Activated CD4-positive, alpha-beta T cell treated with anti-CD3 and anti-CD28 coated beads, Interleukin-2, amount 10 ng/mL, durations not matched to agents 7 days and 5 days (primary cell): Measurements from ENCODE around the gene EDEM1. TPM values are rescaled to one million over a fixed set of nuclear protein-coding genes. Genes with fewer than 3 reads are reported as not detected.

Experiments
- CTCF ChIA-PET: fragments of 350-600 bp; sonication (Branson Sonifier 250); formaldehyde crosslinking; loops from one replicate; lab custom pipeline; 2021; ENCODE audit warnings: antibody characterized with exemption; lab: Charles Lee
- POLR2A ChIA-PET: fragments of 350-600 bp; sonication (Branson Sonifier 250); formaldehyde crosslinking; loops from one replicate; lab custom pipeline; 2021; ENCODE audit warnings: antibody characterized with exemption; lab: Charles Lee
- DNase-seq: peaks from one replicate; pipeline ENCODE4 v3.0.0-alpha.2; 2020
- H3K27ac Mint-ChIP-seq: one replicate; pipeline ENCODE4 v1.8.0; 2021; ENCODE audit warnings: mild to moderate bottlenecking, moderate library complexity, mixed read lengths
- H3K27me3 Mint-ChIP-seq: one replicate; pipeline ENCODE4 v1.8.0; 2021; ENCODE audit warnings: mixed read lengths
- H3K36me3 Mint-ChIP-seq: one replicate; pipeline ENCODE4 v1.8.0; 2021; ENCODE audit warnings: low read depth, mixed read lengths
- H3K4me1 Mint-ChIP-seq: one replicate; pipeline ENCODE4 v1.8.0; 2021; ENCODE audit warnings: mixed read lengths
- H3K4me3 Mint-ChIP-seq: one replicate; pipeline ENCODE4 v1.8.0; 2021; ENCODE audit warnings: mild to moderate bottlenecking, moderate library complexity, mixed read lengths
- H3K9me3 Mint-ChIP-seq: one replicate; pipeline ENCODE4 v1.8.0; 2021; ENCODE audit warnings: mixed read lengths
- total RNA-seq, 2 experiments: library from RNA; stranded (reverse); gene quantifications; one replicate each; pipeline ENCODE4 v1.2.3, GENCODE V29; 2021

The EDEM1 gene
- total RNA-seq, 2 experiments from 2014 or later: 80.1 to 94.1 TPM

DNA sequence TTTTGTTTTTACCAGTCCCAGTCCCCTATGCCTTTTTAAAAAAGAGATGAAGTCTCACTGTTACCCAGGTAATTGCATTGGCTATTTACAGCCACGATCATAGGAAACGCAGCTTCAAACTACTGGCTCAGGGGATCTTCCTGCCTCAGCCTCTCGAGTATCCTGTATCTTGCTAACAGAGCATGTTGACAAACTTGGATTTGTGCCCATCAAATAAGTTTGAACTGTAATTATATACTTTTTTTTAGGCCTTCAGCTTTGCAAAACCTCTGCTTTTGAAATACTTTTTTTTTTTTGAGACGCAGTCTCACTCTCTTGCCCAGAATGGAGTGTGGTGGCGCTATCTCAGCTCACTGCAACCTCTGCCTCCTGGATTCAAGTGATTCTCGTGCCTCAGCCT, 3.0 kb upstream of the EDEM1 start:
- DNase-seq: no peak
- peaks cover 34% of the 10 kb centered on the region for H3K36me3 Mint-ChIP-seq
- ChIA-PET CTCF (interaction anchor here (0.6 kb wide), 1 partner anchor 784 kb away, joined by 4 read pairs; no protein-coding TSS in a partner anchor), POLR2A (no interaction called here)
- H3K4me3 Mint-ChIP-seq: no peak overlapping the region
- H3K27ac Mint-ChIP-seq: no peak overlapping the region
- H3K27me3 Mint-ChIP-seq: no peaks in the 10 kb centered on the region
- peaks cover 33% of the 10 kb centered on the region for H3K4me1 Mint-ChIP-seq
- no peaks in the 10 kb centered on the region for H3K9me3 Mint-ChIP-seq

DNA sequence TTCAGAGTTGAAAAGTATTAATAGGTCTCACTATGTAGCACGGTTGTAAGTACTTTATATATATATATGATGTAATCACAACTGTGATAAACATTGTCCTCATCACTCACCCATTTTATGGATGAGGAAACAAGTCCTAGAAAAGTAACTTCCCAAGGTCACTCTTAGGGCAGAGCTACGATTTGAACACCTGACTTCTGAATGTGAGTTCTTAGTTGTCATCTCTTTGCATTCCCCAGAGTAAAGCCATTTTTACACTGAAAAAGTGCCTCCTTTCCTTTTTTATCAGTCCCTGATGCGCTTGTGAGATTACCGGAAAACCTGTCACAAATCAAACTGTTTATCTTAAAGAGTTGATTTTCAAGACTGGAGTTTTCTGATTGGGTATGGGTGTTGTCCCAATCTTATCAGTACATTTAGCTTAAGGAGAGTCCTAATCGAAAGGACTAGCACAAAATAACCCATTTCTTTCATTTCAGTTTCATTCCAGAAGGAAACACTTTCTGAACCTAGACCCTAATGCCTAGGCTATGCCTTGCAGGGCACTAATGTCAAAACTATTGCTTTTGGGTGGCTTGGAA, 2.3 kb upstream of the EDEM1 start:
- no peak for DNase-seq
- Mint-ChIP-seq H3K4me1 (peaks cover 35% of the 10 kb centered on the region), H3K27ac (no peak overlapping the region), H3K4me3 (no peak overlapping the region), H3K36me3 (peaks cover 35% of the 10 kb centered on the region), H3K9me3 (no peaks in the 10 kb centered on the region), H3K27me3 (no peaks in the 10 kb centered on the region)
- ChIA-PET CTCF (interaction anchor here (1.2 to 1.6 kb wide), 3 partner anchors 8 to 11 kb away, joined by 4 to 6 read pairs (median 5); no protein-coding TSS in a partner anchor), POLR2A (interaction anchor here (2.1 kb wide), 1 partner anchor 12 kb away, joined by 11 read pairs; no protein-coding TSS in a partner anchor)

DNA sequence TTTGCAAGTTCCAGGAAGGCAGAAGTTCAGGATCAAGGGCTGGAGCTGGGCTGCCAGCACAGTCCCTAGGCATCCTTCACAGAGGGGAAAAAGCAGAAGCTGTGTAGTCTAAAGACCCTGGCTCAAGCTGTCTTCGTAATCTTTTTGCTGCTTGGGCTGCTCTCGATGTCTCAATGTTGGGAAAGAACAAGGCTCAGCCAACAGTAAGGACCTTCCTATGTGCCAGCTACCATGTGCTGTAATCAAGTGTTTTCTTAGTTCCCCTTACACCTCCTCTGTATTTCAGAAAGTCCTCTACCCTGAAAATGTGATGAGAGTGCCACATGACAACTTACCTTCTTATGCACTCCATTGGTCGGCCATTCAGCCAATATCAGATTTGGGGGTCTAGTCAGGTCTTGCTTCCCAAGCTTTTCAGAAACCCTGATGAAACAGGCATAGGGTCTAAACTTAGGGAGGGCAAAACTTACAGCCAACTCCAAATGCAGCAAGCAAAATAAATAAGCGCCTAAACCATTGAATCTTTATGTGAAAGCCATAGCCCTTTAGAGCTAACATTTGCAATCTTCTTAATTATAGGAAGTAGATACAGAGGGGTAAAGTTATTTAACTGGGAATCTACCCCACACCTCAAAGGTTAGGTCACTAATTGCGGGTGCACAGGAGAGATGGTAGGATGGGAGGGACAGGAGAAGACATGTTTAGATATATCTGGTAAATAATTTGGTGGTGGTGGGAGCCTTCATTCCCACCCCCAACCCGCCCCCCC, 1.2 kb upstream of the EDEM1 start:
- Mint-ChIP-seq H3K27ac (peak overlapping the region; percentile 33), H3K4me3 (peak overlapping the region; percentile 93), H3K36me3 (peaks cover 32% of the 10 kb centered on the region), H3K27me3 (no peaks in the 10 kb centered on the region), H3K9me3 (no peaks in the 10 kb centered on the region), H3K4me1 (peaks cover 35% of the 10 kb centered on the region)
- CTCF ChIA-PET: interaction anchor here (1.2 to 1.6 kb wide), 4 partner anchors 8 to 65 kb away, joined by 3 to 6 read pairs (median 4); partner anchors contain the start of gene ARL8B
- no peak for DNase-seq
- POLR2A ChIA-PET: interaction anchor here (2.1 kb wide), 1 partner anchor 11 kb away, joined by 11 read pairs; no protein-coding TSS in a partner anchor

DNA sequence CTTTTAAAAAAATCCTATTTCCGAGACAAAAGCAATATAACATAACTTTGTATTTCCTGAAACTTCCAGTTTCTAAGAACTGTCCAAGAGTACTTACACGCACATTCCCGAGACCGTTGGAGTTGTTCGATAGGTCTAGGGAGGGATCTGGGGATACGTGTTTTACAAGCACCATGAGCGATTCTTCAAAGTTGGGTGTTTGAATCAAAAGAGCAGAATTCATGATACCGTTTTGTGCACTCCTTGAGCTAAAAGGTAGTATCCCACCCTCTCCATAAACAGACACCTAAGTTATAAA, 700 bp upstream of the EDEM1 start:
- no peak for DNase-seq
- H3K27me3 Mint-ChIP-seq: no peaks in the 10 kb centered on the region
- peaks cover 37% of the 10 kb centered on the region for H3K36me3 Mint-ChIP-seq
- ChIA-PET CTCF (interaction anchor here (1.4 to 1.6 kb wide), 2 partner anchors 10 to 65 kb away, joined by 3 to 6 read pairs; partner anchors contain the start of gene ARL8B), POLR2A (interaction anchor here (2.1 kb wide), 1 partner anchor 11 kb away, joined by 11 read pairs; no protein-coding TSS in a partner anchor)
- H3K27ac Mint-ChIP-seq: peak overlapping the region; percentile 97
- H3K9me3 Mint-ChIP-seq: no peaks in the 10 kb centered on the region
- H3K4me3 Mint-ChIP-seq: peak overlapping the region; percentile 93
- peaks cover 35% of the 10 kb centered on the region for H3K4me1 Mint-ChIP-seq

DNA sequence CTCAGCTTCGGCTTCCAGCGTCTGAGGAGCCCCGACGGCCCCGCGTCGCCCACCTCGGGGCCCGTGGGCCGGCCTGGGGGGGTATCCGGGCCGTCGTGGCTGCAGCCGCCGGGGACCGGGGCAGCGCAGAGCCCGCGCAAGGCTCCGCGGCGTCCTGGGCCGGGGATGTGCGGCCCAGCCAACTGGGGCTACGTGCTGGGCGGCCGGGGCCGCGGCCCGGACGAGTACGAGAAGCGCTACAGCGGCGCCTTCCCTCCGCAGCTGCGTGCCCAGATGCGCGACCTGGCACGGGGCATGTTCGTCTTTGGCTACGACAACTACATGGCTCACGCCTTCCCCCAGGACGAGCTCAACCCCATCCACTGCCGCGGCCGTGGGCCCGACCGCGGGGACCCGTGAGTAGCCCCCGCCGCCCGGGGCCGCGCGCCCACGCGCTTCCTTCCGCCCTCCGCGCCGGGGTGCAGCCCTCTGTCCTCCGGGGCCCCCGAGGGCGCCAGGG, 462 bp downstream of the EDEM1 start:
- Mint-ChIP-seq H3K9me3 (no peaks in the 10 kb centered on the region), H3K27me3 (no peaks in the 10 kb centered on the region), H3K36me3 (peaks cover 42% of the 10 kb centered on the region), H3K27ac (peak overlapping the region; percentile 97), H3K4me3 (peak overlapping the region; percentile 93), H3K4me1 (peaks cover 42% of the 10 kb centered on the region)
- POLR2A ChIA-PET: interaction anchor here (1.5 kb wide), 1 partner anchor 9 kb away, joined by 3 read pairs; no protein-coding TSS in a partner anchor
- DNase-seq: peak; percentile 49
- CTCF ChIA-PET: interaction anchor here (0.6 to 1.4 kb wide), 5 partner anchors 9 to 212 kb away, joined by 3 to 5 read pairs (median 3); no protein-coding TSS in a partner anchor

DNA sequence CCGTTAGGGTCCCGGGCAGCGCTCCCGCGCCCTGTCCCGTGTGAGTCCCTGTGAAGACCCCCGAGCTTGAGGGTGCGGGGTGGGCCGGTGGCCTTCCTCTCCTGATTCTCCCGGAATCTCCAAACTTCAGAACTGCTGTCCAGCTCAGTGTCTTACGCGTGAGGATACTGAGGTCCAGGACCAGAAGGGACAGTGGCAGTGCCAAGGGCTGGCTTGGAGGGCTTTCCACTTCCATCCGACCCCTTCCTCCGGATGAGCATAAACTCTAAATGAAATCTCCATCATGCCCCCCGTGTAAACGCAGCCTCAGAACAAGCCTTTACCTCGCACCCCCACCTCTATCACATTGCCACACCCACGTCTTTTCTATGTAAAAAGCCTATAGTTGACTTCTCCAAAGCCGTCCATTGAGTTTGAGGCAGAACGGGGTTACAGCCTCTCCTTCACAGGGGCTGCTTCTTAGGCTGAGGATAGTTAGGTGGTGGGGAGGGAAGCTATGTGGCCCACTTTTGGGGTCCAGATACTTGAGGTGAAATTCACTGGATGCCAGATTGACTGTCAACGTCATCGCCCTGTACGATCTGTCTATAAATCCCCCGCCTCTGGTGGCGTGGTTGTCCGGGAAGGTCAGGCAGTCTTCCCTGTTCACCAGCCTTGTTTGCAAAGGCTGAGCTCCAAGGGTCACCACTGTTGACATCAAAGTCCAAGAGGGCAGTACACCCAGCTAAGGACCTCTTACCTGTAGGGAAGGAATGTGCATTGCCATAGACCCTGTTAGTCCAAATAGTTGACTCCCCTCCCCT, 1.1 kb downstream of the EDEM1 start:
- peak; percentile 63 for DNase-seq
- Mint-ChIP-seq H3K27ac (peak overlapping the region; percentile 92), H3K27me3 (no peaks in the 10 kb centered on the region), H3K9me3 (no peaks in the 10 kb centered on the region), H3K4me3 (peak overlapping the region; percentile 83), H3K36me3 (peaks cover 45% of the 10 kb centered on the region), H3K4me1 (peaks cover 46% of the 10 kb centered on the region)
- CTCF ChIA-PET: interaction anchor here (1.2 to 1.4 kb wide), 2 partner anchors 8 to 206 kb away, joined by 3 to 5 read pairs; no protein-coding TSS in a partner anchor
- POLR2A ChIA-PET: interaction anchor here (1.5 kb wide), 1 partner anchor 9 kb away, joined by 3 read pairs; no protein-coding TSS in a partner anchor

DNA sequence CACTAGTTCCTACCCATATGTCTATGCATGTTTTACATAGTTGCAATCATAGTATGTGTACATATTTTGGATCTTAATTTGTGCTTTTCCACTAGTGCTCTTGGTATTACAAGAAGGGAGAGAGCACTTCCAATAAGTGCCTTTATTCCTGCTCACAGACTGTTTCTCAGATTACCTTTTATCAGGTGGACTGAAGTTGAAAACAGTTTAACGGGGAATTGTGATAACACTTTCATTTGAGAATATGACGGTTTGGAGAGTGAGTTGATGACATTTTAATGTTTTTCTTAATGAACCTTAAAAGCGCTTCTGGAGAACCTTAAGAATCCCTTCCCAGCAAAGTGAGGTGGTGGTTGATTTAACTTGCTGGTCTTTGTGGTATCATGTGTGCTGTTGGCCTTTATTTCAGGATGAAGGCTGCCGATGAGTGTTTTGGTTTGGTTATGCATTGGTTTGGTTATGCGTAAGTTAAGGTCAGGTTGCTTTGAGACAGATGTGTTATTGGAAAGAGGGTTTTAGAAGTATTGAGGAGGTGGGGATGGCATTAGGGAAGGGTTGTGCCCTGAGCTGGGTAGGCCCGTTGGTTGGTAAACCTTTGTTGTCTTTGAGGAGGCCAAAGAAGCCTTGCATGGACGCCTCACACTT, 2.8 kb downstream of the EDEM1 start:
- DNase-seq: no peak
- POLR2A ChIA-PET: no interaction called here
- H3K9me3 Mint-ChIP-seq: no peaks in the 10 kb centered on the region
- no peaks in the 10 kb centered on the region for H3K27me3 Mint-ChIP-seq
- peak overlapping the region; percentile 83 for H3K4me3 Mint-ChIP-seq
- peaks cover 58% of the 10 kb centered on the region for H3K4me1 Mint-ChIP-seq
- peak overlapping the region; percentile 92 for H3K27ac Mint-ChIP-seq
- CTCF ChIA-PET: no interaction called here
- H3K36me3 Mint-ChIP-seq: peaks cover 56% of the 10 kb centered on the region

DNA sequence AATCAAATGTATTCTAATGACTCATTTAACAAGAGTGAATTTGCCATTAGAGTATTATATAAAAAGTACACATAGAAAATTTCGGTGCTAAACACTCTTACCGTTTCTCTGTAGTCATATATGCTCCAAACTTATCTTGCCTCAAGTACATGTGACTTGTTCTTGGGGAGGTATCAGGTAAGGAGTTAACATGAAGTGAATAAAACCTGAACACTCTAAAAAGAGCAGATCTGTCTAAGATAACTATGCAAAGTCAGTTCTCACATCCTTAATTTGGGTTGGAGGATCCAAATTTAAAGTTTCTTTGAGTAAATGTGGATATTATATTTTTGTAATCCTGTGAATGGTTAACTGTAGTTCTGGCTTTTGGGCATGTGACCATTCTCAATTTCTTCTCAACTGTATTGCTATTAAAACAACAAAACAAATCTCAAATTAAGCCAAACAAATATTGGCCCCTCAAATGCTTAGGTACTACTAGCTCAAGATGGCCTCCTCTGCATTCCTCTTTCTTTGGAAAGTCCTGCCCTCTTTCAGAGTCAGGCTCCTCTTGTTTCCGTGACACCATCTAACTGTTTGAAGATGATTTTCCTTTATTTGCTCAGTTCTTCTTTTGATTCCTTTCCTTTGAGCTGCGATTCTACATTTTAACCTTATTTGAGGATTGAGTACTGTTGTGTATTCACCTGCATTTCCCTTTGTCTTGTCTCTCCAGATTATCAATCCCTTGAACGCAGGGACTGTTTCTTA, 4.2 kb downstream of the EDEM1 start:
- peak overlapping the region; percentile 85 for H3K27ac Mint-ChIP-seq
- H3K4me1 Mint-ChIP-seq: peaks cover 63% of the 10 kb centered on the region
- H3K4me3 Mint-ChIP-seq: peak overlapping the region; percentile 52
- H3K9me3 Mint-ChIP-seq: peaks cover 4% of the 10 kb centered on the region
- ChIA-PET POLR2A (interaction anchor here (0.6 kb wide), 1 partner anchor 294 kb away, joined by 3 read pairs; no protein-coding TSS in a partner anchor), CTCF (interaction anchor here (0.6 to 1.4 kb wide), 3 partner anchors 8 to 199 kb away, joined by 3 read pairs; no protein-coding TSS in a partner anchor)
- peaks cover 71% of the 10 kb centered on the region for H3K36me3 Mint-ChIP-seq
- no peak for DNase-seq
- H3K27me3 Mint-ChIP-seq: no peaks in the 10 kb centered on the region

DNA sequence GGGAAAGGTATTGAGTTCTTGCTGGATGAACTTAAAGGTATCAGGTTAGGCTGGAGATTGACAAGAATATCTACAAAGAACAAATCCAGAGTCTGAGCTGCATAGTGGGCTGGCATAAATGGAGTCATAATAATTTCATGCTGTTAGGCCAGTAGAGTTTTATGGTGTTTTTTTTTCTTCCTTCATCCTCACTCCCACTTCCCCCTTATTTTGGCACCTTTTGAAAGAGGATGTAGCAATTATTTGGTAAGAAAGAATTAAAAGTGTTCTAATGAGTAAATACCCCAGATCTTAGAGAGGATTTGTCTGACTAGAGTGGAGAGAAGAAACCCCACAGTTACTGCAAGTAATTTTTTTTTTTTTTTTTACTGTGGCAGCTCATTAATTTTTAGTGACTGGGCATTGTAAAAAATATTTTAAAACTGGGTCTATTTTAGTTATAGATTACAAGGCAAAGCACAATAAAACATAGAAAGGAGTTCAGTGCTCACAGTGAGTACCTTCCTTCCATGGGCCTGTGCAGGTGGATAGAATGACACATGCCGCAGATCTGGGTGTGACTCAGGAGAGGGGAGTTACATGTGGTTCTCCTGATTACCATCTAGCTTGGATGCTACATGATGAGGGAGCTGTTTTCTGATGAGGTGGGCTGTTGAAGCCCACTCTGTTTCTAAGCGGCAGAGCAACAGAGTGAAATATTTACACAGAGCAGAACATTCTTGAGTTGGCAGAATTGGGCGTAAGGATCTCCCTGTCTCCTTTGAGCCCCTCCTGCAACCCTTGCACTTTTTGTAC, 5.3 kb downstream of the EDEM1 start:
- ChIA-PET POLR2A (no interaction called here), CTCF (interaction anchor here (1.2 to 1.6 kb wide), 3 partner anchors 9 to 19 kb away, joined by 3 to 5 read pairs (median 4); no protein-coding TSS in a partner anchor)
- Mint-ChIP-seq H3K27me3 (no peaks in the 10 kb centered on the region), H3K27ac (peak overlapping the region; percentile 85), H3K4me3 (peak overlapping the region; percentile 52), H3K36me3 (peaks cover 81% of the 10 kb centered on the region), H3K4me1 (peaks cover 69% of the 10 kb centered on the region), H3K9me3 (peaks cover 9% of the 10 kb centered on the region)
- DNase-seq: no peak

DNA sequence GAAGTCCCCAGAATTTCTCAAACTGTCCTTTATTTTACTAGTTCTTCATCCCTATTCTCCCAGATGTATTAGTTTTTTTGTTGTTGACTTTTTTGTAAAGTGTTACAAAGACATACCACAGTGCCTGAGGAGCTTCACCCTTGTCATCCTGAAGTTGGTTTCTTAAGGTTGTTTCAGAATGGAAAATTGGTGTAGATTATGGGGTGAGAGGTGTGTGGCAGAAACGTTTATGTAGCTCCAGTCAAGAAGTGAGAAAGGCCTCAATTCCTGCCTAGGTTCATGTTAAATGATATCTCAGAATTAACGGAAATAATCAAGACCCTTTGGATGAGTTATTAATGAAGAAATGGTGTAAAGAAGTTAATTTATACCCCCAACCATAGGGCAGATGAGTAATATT, 6.8 kb downstream of the EDEM1 start:
- ChIA-PET POLR2A (no interaction called here), CTCF (interaction anchor here (0.9 to 1.6 kb wide), 5 partner anchors 9 to 73 kb away, joined by 3 to 5 read pairs (median 4); no protein-coding TSS in a partner anchor)
- peaks cover 9% of the 10 kb centered on the region for H3K9me3 Mint-ChIP-seq
- H3K4me3 Mint-ChIP-seq: no peak overlapping the region
- H3K27ac Mint-ChIP-seq: peak overlapping the region; percentile 98
- no peaks in the 10 kb centered on the region for H3K27me3 Mint-ChIP-seq
- peaks cover 85% of the 10 kb centered on the region for H3K36me3 Mint-ChIP-seq
- H3K4me1 Mint-ChIP-seq: peaks cover 83% of the 10 kb centered on the region
- DNase-seq: no peak
